ENCODE data around the gene PACRG. TPM values are rescaled to one million over a fixed set of nuclear protein-coding genes. Genes with fewer than 3 reads are reported as not detected.

The PACRG gene
- polyA plus RNA-seq, 1 of the 3 experiments (the other 2 are of a cell fraction) = 0.56 TPM

DNA sequence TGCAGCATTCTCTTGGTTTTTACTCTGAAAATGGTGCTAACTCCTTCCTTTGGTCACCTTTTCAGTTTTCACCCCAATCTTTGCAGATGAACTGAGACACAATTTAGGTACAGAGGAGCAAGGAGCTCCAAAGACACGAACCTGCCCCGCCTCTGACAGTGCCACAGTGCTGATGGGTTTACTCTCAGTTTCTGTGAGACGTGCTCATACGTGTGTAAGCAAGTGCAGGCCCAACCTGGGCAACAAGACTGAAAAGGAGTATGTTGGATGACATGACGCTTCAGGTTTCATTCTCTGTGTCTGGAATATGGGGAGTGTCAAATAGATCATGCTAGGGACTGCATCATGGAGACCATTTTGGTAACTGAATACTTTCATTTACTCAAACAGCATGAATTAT, 352.5 kb downstream of the PACRG start:
- H3K9ac ChIP-seq = no peak overlapping the region
- TF ChIP-seq TEAD4 (IDR thresholded peaks at IDR 0.05; ENCODE audit: borderline replicate concordance, insufficient read depth) = no peak
- TF ChIP-seq RFX5 (IDR thresholded peaks at IDR 0.05; ENCODE audit: low read length) = no peak
- TF ChIP-seq JUND (IDR thresholded peaks at IDR 0.05) = no peak
- no peak for TF ChIP-seq MEF2A (IDR thresholded peaks at IDR 0.05; ENCODE audit: borderline replicate concordance, low read depth)
- no peak for TF ChIP-seq FOXM1 (IDR thresholded peaks at IDR 0.05; ENCODE audit: low read depth)
- no peak for TF ChIP-seq EP300 (IDR thresholded peaks at IDR 0.05; ENCODE audit: borderline replicate concordance in 1 of 2, low read depth in 1 of 2, low read length in 1 of 2)
- no peak for TF ChIP-seq RCOR1 (IDR thresholded peaks at IDR 0.05; ENCODE audit: low read length)
- TF ChIP-seq, protein P1, sequence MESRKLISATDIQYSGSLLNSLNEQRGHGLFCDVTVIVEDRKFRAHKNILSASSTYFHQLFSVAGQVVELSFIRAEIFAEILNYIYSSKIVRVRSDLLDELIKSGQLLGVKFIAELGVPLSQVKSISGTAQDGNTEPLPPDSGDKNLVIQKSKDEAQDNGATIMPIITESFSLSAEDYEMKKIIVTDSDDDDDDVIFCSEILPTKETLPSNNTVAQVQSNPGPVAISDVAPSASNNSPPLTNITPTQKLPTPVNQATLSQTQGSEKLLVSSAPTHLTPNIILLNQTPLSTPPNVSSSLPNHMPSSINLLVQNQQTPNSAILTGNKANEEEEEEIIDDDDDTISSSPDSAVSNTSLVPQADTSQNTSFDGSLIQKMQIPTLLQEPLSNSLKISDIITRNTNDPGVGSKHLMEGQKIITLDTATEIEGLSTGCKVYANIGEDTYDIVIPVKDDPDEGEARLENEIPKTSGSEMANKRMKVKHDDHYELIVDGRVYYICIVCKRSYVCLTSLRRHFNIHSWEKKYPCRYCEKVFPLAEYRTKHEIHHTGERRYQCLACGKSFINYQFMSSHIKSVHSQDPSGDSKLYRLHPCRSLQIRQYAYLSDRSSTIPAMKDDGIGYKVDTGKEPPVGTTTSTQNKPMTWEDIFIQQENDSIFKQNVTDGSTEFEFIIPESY (IDR thresholded peaks at IDR 0.05; ENCODE audit: borderline replicate concordance, low read depth) = no peak
- no peak for TF ChIP-seq ELF1 (IDR thresholded peaks at IDR 0.05)
- no peak for TF ChIP-seq MXI1 (IDR thresholded peaks at IDR 0.05; ENCODE audit: low read depth, low read length)
- TF ChIP-seq, protein P2, sequence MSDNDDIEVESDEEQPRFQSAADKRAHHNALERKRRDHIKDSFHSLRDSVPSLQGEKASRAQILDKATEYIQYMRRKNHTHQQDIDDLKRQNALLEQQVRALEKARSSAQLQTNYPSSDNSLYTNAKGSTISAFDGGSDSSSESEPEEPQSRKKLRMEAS (IDR thresholded peaks at IDR 0.05; ENCODE audit: low read depth) = no peak
- no peak for TF ChIP-seq RXRA (IDR thresholded peaks at IDR 0.05; ENCODE audit: borderline replicate concordance, low read depth)
- TF ChIP-seq, protein P3, sequence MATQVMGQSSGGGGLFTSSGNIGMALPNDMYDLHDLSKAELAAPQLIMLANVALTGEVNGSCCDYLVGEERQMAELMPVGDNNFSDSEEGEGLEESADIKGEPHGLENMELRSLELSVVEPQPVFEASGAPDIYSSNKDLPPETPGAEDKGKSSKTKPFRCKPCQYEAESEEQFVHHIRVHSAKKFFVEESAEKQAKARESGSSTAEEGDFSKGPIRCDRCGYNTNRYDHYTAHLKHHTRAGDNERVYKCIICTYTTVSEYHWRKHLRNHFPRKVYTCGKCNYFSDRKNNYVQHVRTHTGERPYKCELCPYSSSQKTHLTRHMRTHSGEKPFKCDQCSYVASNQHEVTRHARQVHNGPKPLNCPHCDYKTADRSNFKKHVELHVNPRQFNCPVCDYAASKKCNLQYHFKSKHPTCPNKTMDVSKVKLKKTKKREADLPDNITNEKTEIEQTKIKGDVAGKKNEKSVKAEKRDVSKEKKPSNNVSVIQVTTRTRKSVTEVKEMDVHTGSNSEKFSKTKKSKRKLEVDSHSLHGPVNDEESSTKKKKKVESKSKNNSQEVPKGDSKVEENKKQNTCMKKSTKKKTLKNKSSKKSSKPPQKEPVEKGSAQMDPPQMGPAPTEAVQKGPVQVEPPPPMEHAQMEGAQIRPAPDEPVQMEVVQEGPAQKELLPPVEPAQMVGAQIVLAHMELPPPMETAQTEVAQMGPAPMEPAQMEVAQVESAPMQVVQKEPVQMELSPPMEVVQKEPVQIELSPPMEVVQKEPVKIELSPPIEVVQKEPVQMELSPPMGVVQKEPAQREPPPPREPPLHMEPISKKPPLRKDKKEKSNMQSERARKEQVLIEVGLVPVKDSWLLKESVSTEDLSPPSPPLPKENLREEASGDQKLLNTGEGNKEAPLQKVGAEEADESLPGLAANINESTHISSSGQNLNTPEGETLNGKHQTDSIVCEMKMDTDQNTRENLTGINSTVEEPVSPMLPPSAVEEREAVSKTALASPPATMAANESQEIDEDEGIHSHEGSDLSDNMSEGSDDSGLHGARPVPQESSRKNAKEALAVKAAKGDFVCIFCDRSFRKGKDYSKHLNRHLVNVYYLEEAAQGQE (IDR thresholded peaks at IDR 0.05; ENCODE audit: low read depth, low read length) = no peak
- TF ChIP-seq YY1 (IDR thresholded peaks at IDR 0.05; ENCODE audit: low read depth) = no peak
- TF ChIP-seq POLR2AphosphoS5 (IDR thresholded peaks at IDR 0.05; ENCODE audit: low read depth, low read length) = no peak
- TF ChIP-seq, protein P4, sequence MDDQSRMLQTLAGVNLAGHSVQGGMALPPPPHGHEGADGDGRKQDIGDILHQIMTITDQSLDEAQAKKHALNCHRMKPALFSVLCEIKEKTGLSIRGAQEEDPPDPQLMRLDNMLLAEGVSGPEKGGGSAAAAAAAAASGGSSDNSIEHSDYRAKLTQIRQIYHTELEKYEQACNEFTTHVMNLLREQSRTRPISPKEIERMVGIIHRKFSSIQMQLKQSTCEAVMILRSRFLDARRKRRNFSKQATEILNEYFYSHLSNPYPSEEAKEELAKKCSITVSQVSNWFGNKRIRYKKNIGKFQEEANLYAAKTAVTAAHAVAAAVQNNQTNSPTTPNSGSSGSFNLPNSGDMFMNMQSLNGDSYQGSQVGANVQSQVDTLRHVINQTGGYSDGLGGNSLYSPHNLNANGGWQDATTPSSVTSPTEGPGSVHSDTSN (IDR thresholded peaks at IDR 0.05) = no peak
- H3K4me2 ChIP-seq = no peak overlapping the region
- no peak for DNase-seq
- no peaks in the 10 kb centered on the region; a peak in 1 of 4 replicates for H3K4me1 ChIP-seq (ENCODE audit: control insufficient read depth in 1 of 2, insufficient read depth in 2 of 2, low read depth in 1 of 2, low read length in 1 of 2)
- no peaks in the 10 kb centered on the region for H4K20me1 ChIP-seq (ENCODE audit: insufficient read depth)
- ChIA-PET POLR2A (no interaction called here), CTCF (no interaction called here)
- no peak overlapping the region for H3K4me3 ChIP-seq (ENCODE audit: low read depth in 2 of 2, low read length in 1 of 2)
- H2AFZ ChIP-seq (ENCODE audit: low read depth) = no peak overlapping the region
- H3K27ac ChIP-seq (ENCODE audit: low read depth in 2 of 2, low read length in 1 of 2) = no peak overlapping the region
- 48% methylated on average over 5 of the region's 5 CpGs for WGBS (ENCODE audit: low lambda C conversion rate)
- no peaks in the 10 kb centered on the region for H3K79me2 ChIP-seq (ENCODE audit: insufficient read depth)
- no peaks in the 10 kb centered on the region for H3K36me3 ChIP-seq (replicated peaks in 1 of 2; ENCODE audit: control insufficient read depth in 1 of 2, insufficient read depth in 2 of 2, low read length in 1 of 2)
- H3K9me3 ChIP-seq = no peaks in the 10 kb centered on the region; the same call in 1 of the 2 replicates
- no peaks in the 10 kb centered on the region for H3K27me3 ChIP-seq (ENCODE audit: insufficient read depth)
- no peaks in the 10 kb centered on the region for H3F3A ChIP-seq (replicated peaks; ENCODE audit: insufficient read depth)
- H3K9me2 ChIP-seq = no peaks in the 10 kb centered on the region
